HT1080 (cell line): ENCODE measurements around the gene ADORA2A. TPM values are rescaled to one million over a fixed set of nuclear protein-coding genes. Genes with fewer than 3 reads are reported as not detected.

ENCODE experiments used
- DNase-seq: peaks from one replicate; pipeline ENCODE4 v3.0.0-alpha.2; 2015; ENCODE audit warnings: low read depth
- total RNA-seq: library from RNA; depleted of rRNA; stranded (reverse); fragments of >200 nt; shearing (Covaris generic); gene quantifications from 2 replicates; pipeline ENCODE4 v1.2.3, GENCODE V29; 2014

Gene ADORA2A
- total RNA-seq, 1 experiment from 2014 or later: 2.3 TPM

GRCh38 chr22:24445481-24446259, 18.3 kb downstream of the ADORA2A start:
- peak; percentile 41 for DNase-seq

- no peak for DNase-seq
Measured at GRCh38 chr22:24446260-24446611, 18.8 kb downstream of the ADORA2A start.

GRCh38 chr22:24450610-24451009, 23.2 kb downstream of the ADORA2A start:
- no peak for DNase-seq

- DNase-seq: no peak
Measured at GRCh38 chr22:24451162-24451561, 23.8 kb downstream of the ADORA2A start.

- DNase-seq: no peak
Measured at GRCh38 chr22:24453853-24454252, 26.5 kb downstream of the ADORA2A start.

GRCh38 chr22:24455039-24455438, 27.6 kb downstream of the ADORA2A start:
- no peak for DNase-seq

GRCh38 chr22:24455751-24456426, 28.5 kb downstream of the ADORA2A start:
- no peak for DNase-seq

GRCh38 chr22:24457894-24458420, 30.6 kb downstream of the ADORA2A start:
- no peak for DNase-seq

- no peak for DNase-seq
Measured at GRCh38 chr22:24459911-24460310, 32.5 kb downstream of the ADORA2A start.

- no peak for DNase-seq
Measured at GRCh38 chr22:24460418-24461089, 33.2 kb downstream of the ADORA2A start.

- DNase-seq: no peak
Measured at GRCh38 chr22:24463071-24463760, 35.8 kb downstream of the ADORA2A start.

GRCh38 chr22:24465566-24465965, 38.2 kb downstream of the ADORA2A start:
- peak; percentile 56 for DNase-seq

- DNase-seq: no peak
Measured at GRCh38 chr22:24465975-24466374, 38.6 kb downstream of the ADORA2A start.

GRCh38 chr22:24466716-24467328, 39.4 kb downstream of the ADORA2A start:
- DNase-seq: peak; percentile 61

- no peak for DNase-seq
Measured at GRCh38 chr22:24467340-24467739, 39.9 kb downstream of the ADORA2A start.

- DNase-seq: no peak
Measured at GRCh38 chr22:24471570-24471969, 44.2 kb downstream of the ADORA2A start.

GRCh38 chr22:24473284-24473683, 45.9 kb downstream of the ADORA2A start:
- no peak for DNase-seq

GRCh38 chr22:24474221-24474620, 46.8 kb downstream of the ADORA2A start:
- DNase-seq: peak; percentile 93

- DNase-seq: no peak
Measured at GRCh38 chr22:24474649-24475255, 47.4 kb downstream of the ADORA2A start.

GRCh38 chr22:24481641-24482040, 54.2 kb downstream of the ADORA2A start:
- no peak for DNase-seq

GRCh38 chr22:24482575-24482974, 55.2 kb downstream of the ADORA2A start:
- peak; percentile 76 for DNase-seq
